GM10266 (cell line): ENCODE data around the gene GK.

Experiments
- DNase-seq: peaks from one replicate; pipeline ENCODE4 v3.0.0; 2012; ENCODE audit errors: extremely low spot score
- TF ChIP-seq, protein P1 (sequence below): IDR thresholded peaks from 2 replicates; pipeline ENCODE4 v1.5.1; 2012; ENCODE audit warnings: mild to moderate bottlenecking, low read depth; ENCODE audit not compliant: control insufficient read depth, insufficient read depth; ENCODE audit errors: missing control alignments

Gene GK

DNA sequence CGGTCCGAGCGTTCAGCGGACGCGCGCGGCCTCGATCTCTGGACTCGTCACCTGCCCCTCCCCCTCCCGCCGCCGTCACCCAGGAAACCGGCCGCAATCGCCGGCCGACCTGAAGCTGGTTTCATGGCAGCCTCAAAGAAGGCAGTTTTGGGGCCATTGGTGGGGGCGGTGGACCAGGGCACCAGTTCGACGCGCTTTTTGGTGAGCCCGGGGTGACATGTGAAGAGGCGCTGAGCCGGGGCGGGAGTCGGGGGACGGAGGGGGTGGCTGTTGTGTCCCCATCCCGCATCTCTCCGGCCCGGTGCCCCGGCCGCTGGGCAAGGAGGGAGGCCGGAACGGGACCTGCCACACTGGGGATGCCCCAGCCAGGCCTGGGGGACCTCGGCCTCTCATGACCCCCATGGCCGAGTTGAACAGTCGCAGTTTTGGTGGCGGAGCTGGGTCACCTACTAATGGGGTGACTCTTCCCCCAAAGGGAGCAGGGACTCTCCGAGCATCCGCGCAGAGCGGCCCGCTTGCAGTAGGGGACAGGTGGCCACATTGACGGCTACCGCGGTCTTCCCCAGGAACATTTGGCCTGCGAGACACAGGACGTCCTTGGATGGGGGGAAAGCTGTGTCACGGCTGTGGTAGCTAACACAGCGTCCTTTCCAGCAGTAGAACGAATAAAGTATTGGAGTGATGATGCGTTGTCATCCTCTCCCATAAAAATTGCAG lies at the start of gene GK:
GK (plus strand) TSS at position 9 of the 717 bp plus-strand sequence; CDS start at position 124, 115 bp downstream.
- TF ChIP-seq, protein P1, sequence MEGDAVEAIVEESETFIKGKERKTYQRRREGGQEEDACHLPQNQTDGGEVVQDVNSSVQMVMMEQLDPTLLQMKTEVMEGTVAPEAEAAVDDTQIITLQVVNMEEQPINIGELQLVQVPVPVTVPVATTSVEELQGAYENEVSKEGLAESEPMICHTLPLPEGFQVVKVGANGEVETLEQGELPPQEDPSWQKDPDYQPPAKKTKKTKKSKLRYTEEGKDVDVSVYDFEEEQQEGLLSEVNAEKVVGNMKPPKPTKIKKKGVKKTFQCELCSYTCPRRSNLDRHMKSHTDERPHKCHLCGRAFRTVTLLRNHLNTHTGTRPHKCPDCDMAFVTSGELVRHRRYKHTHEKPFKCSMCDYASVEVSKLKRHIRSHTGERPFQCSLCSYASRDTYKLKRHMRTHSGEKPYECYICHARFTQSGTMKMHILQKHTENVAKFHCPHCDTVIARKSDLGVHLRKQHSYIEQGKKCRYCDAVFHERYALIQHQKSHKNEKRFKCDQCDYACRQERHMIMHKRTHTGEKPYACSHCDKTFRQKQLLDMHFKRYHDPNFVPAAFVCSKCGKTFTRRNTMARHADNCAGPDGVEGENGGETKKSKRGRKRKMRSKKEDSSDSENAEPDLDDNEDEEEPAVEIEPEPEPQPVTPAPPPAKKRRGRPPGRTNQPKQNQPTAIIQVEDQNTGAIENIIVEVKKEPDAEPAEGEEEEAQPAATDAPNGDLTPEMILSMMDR: no peak
- DNase-seq: peak; percentile 15

DNA sequence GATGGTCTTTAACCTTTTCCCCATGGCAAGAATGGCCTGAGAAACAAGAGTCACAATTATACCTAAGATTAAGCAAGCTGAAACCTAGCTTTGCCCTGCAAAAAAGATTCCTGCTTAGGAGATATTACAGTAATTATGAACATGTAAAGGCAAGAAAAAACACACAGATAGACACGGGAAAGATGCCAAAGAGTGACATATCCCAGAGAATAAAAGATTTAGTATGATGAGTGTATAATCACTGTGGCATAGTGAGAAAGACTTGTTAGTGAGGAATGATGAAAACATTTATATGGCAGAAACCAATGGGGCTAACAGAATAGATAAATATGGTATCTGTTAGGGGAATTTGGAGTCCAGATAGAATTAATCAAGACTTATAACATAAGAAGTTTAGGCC lies 46.1 kb upstream of the GK start:
- no peak for DNase-seq
- TF ChIP-seq, protein P1: no peak

DNA sequence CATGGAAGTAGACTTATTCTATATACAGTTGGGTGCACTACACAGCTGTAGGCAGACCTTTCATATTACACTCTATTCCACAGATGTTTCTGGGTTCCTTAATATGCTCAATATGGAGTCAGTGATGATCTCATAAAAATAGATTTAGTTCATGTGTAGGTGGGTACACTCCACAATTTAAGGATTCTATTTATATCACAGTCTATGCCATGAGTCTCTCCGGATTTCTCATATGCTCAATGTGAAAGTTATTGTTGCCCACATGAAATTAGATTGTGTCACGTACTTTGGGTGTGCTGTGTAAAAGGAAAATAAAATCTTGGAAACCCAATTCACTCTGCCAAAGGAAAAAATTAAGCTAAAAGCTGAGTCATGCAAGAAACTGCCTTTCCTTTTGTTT lies 43.2 kb upstream of the GK start:
- DNase-seq: no peak
- TF ChIP-seq, protein P1: no peak

DNA sequence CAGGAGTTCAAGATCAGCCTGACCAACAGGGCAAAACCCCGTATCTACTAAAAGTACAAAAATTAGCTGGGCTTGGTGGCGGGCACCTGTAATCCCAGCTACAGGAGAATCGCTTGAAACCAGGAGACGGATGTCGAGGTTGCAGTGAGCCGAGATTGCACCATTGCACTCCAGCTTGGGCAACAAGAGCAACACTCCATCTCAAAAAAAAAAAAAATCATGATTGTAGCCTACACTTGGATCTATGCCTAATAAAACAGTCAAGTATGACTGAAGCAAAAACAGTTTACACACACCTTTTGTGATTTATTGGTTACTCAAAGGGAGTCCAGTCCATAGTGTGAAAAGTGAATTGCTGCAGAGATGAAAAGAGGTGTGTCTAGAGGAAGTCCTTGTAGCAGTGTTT lies 41.0 kb upstream of the GK start:
- TF ChIP-seq, protein P1: no peak
- DNase-seq: no peak

DNA sequence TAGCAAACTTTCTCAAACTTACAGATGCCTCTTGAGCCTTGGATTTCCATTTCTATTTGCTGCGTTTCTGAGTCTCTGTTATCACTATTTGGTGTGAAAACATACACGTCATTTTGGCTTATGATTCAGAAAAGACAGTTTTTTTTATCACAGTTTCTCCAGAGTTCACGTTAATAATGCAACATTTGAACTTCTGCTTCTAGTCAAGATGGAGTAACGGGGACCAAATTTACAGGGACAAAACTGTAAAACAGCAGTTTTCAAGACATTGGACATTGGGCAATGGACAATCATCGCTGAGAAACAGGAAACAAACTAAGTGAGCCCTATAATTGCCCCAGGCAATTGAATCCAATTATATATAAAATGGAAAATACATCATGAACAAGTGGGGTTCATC lies 39.5 kb upstream of the GK start:
- no peak for DNase-seq
- TF ChIP-seq, protein P1: no peak

- DNase-seq: no peak
- TF ChIP-seq, protein P1: no peak
Measured at GRCh38 chrX:30615229-30615628, 38.0 kb upstream of the GK start.

- TF ChIP-seq, protein P1: peak; percentile 15
- no peak for DNase-seq
Measured at GRCh38 chrX:30618160-30618765, 35.0 kb upstream of the GK start.
